Measurements from ENCODE around the gene DCAF8L1.
"Not testable (repeated sequence)": the region's sequence is repeated elsewhere in the genome, so short reads cannot be mapped to it uniquely, and the experiment has no call there.

Gene DCAF8L1

DNA sequence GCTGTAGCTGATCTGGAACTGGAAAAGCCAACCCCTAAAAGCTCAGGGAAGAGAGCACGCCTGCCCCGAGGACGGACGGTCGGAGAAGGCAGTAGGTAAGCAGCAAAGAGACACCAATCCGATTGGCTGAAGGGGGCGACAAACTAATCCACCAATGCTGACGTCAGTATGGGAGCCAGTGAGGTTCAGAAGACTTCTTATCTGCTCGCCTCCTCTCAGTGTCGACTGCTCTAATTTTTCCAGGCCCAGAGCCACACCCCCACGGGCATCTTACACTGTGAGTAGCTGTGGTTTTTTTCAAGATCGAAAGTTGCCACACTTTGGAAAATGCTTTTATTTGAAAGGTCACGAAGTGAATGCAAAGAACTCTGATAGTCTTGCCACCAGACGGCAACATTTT is at the start of gene DCAF8L1:
Gene DCAF8L1, minus strand, starts transcription at position 101 of the 400 bp plus-strand sequence. CDS start 115 bp downstream, outside the sequence.
- H3K9me3 ChIP-seq (ENCODE audit: control insufficient read depth, insufficient read depth, low read length), result peaks cover 17% of the 10 kb centered on the region; the same call in 1 of the 2 replicates
- H3K4me1 ChIP-seq (ENCODE audit: control insufficient read depth, insufficient read depth, low read length), result no peaks in the 10 kb centered on the region
- H3K27me3 ChIP-seq (ENCODE audit: control insufficient read depth, insufficient read depth, low read length), result no peaks in the 10 kb centered on the region
- no peaks in the 10 kb centered on the region for H3K36me3 ChIP-seq (ENCODE audit: control insufficient read depth, insufficient read depth, low read length)
- no peak within 1 kb of the TSS for H3K27ac ChIP-seq (ENCODE audit: low read depth, low read length)
- no peak within 1 kb of the TSS for H3K4me3 ChIP-seq (ENCODE audit: low read depth, low read length)
- H3K9ac ChIP-seq (ENCODE audit: low read depth, low read length), result no peak within 1 kb of the TSS

DNA sequence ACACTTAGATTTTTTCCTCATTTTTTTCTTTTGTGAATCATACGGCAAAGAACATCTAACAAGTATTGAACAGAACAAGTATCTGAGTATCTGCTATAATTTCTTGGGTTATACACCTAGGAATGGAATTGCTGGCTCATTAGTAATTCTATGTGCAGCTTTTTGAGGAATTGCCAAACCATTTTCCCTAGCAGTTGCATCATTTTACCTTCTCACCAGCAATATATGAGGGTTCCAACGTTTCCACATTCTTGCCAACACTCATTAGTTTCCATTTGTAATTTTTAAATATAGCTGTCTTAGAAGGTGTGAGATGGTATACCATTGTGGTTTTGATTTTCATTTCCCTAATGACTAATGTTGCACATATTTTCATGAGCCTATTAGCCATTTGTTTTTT is 41.1 kb upstream of the DCAF8L1 start:
- Histone ChIP-seq H3K27me3 (ENCODE audit: control insufficient read depth, insufficient read depth, low read length) (no peaks in the 10 kb centered on the region), H3K9ac (ENCODE audit: low read depth, low read length) (no peak overlapping the region), H3K4me1 (ENCODE audit: control insufficient read depth, insufficient read depth, low read length) (no peaks in the 10 kb centered on the region), H3K27ac (ENCODE audit: low read depth, low read length) (no peak overlapping the region), H3K9me3 (ENCODE audit: control insufficient read depth, insufficient read depth, low read length) (peaks cover 11% of the 10 kb centered on the region), H3K4me3 (ENCODE audit: low read depth, low read length) (no peak overlapping the region), H3K36me3 (ENCODE audit: control insufficient read depth, insufficient read depth, low read length) (no peaks in the 10 kb centered on the region)

DNA sequence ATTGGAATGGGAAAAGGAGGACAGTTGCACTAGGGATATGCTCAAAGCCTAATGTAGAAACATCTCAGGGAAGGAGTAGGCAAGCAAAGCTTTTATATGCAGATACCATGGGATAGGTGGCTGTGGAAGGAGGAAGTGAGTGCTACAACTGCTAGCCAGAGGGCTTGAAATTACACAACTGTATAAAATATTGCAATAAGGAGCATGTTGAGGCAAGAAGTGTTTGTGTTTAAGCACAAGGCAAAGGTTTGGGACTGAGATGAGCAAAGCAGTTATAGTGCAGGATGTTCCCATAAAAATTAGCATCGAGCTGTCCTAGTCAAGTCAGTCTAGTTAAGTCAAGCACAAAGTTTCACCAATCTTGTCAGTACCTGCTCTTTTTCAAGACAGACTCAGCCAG is 35.6 kb upstream of the DCAF8L1 start:
- peaks cover 3% of the 10 kb centered on the region; the same call in 1 of the 2 replicates for H3K9me3 ChIP-seq (ENCODE audit: control insufficient read depth, insufficient read depth, low read length)
- no peaks in the 10 kb centered on the region for H3K36me3 ChIP-seq (ENCODE audit: control insufficient read depth, insufficient read depth, low read length)
- no peaks in the 10 kb centered on the region for H3K27me3 ChIP-seq (ENCODE audit: control insufficient read depth, insufficient read depth, low read length)
- no peak overlapping the region for H3K4me3 ChIP-seq (ENCODE audit: low read depth, low read length)
- H3K27ac ChIP-seq (ENCODE audit: low read depth, low read length), result no peak overlapping the region
- no peak overlapping the region for H3K9ac ChIP-seq (ENCODE audit: low read depth, low read length)
- H3K4me1 ChIP-seq (ENCODE audit: control insufficient read depth, insufficient read depth, low read length), result no peaks in the 10 kb centered on the region

DNA sequence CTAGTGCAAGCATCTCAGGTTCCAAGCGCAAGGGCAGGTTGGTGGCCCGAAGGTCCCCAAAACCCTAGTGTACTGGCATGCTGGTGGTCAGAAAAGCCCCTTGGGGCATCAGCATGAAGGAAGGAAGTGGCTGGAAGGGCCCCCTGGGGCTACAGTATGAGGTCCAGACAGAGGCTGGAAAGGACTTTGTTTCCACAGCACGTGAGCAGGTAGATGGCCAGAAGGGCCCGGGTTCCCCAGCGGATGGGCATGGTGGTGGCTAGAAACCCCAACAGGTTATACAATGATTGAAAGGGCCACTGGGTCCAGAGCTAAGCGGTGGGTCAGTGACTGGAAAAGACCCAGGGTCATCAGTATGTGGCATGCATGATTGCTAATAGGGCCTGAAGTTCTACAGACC is 34.7 kb upstream of the DCAF8L1 start:
- H3K4me3 ChIP-seq (ENCODE audit: low read depth, low read length), result no peak overlapping the region
- H3K4me1 ChIP-seq (ENCODE audit: control insufficient read depth, insufficient read depth, low read length), result no peaks in the 10 kb centered on the region
- peaks cover 3% of the 10 kb centered on the region; the same call in 1 of the 2 replicates for H3K9me3 ChIP-seq (ENCODE audit: control insufficient read depth, insufficient read depth, low read length)
- no peak overlapping the region for H3K9ac ChIP-seq (ENCODE audit: low read depth, low read length)
- no peaks in the 10 kb centered on the region for H3K27me3 ChIP-seq (ENCODE audit: control insufficient read depth, insufficient read depth, low read length)
- H3K27ac ChIP-seq (ENCODE audit: low read depth, low read length), result no peak overlapping the region
- H3K36me3 ChIP-seq (ENCODE audit: control insufficient read depth, insufficient read depth, low read length), result no peaks in the 10 kb centered on the region

DNA sequence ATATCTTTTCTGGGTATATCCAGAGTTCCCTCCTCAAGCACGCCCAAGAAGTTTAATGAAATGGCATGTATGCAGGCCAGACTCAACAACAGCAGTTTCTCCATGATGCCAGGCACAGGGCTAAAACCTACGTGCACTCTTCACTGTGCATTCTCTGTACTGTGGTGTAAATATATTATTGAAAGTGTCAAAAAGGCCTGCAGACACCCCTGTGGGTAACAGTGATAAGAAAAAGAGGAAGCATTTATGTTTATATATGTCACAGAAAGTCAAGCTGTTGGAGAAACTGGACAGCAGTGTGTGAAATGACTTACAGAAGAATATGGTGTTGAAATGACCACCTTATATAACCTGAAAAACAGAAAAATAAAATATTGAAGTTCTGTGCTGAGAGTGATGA is 29.6 kb upstream of the DCAF8L1 start:
- H3K4me1 ChIP-seq (ENCODE audit: control insufficient read depth, insufficient read depth, low read length), result no peaks in the 10 kb centered on the region
- H3K36me3 ChIP-seq (ENCODE audit: control insufficient read depth, insufficient read depth, low read length), result no peaks in the 10 kb centered on the region
- H3K9me3 ChIP-seq (ENCODE audit: control insufficient read depth, insufficient read depth, low read length), result no peaks in the 10 kb centered on the region
- H3K27me3 ChIP-seq (ENCODE audit: control insufficient read depth, insufficient read depth, low read length), result no peaks in the 10 kb centered on the region
- H3K9ac ChIP-seq (ENCODE audit: low read depth, low read length), result no peak overlapping the region
- H3K4me3 ChIP-seq (ENCODE audit: low read depth, low read length), result no peak overlapping the region
- no peak overlapping the region for H3K27ac ChIP-seq (ENCODE audit: low read depth, low read length)

DNA sequence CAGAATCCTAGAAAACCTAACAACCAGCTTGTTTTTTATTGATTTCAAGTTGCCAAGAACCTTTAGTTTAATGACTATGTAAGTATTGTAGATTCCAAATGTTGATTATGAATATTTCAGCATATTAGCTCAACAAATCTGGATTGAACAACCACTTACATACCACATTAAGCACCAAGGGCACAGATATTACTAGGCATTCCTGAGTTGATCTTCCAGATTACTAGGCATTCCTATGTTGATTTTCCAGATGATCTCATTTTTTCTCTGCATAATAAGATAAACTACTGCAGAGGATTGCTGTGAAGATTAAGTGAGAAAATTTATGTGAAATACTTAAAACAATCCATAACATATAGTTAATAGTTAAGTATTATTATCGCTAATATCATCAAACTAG is 17.4 kb upstream of the DCAF8L1 start:
- H3K9ac ChIP-seq (ENCODE audit: low read depth, low read length), result no peak overlapping the region

DNA sequence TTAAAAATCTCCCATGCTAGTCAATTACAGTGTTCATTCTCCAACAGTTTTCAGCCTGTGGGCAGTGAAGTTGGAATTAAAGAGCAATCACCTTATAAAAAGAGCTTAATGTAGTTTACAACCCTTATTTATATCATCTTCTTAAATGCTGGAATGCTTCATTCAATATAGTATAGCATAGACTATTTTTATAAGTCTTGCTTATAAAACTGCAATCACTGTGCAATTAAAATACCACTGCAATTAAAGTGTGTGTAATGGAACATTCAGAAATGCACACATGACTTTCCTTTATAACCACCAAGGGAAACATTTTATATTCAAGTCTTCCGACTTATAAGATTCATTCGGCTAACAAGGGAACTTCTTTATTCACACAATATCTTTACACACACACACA is 16.4 kb upstream of the DCAF8L1 start:
- H3K4me3 ChIP-seq (ENCODE audit: low read depth, low read length), result no peak overlapping the region
- no peaks in the 10 kb centered on the region for H3K36me3 ChIP-seq (ENCODE audit: control insufficient read depth, insufficient read depth, low read length)
- H3K27ac ChIP-seq (ENCODE audit: low read depth, low read length), result no peak overlapping the region
- H3K9ac ChIP-seq (ENCODE audit: low read depth, low read length), result no peak overlapping the region
- H3K4me1 ChIP-seq (ENCODE audit: control insufficient read depth, insufficient read depth, low read length), result no peaks in the 10 kb centered on the region
- H3K9me3 ChIP-seq (ENCODE audit: control insufficient read depth, insufficient read depth, low read length), result no peaks in the 10 kb centered on the region
- H3K27me3 ChIP-seq (ENCODE audit: control insufficient read depth, insufficient read depth, low read length), result no peaks in the 10 kb centered on the region

More for the DNA sequence above, 17.4 kb upstream of the DCAF8L1 start:
- no peaks in the 10 kb centered on the region for H3K9me3 ChIP-seq (ENCODE audit: control insufficient read depth, insufficient read depth, low read length)
- H3K4me3 ChIP-seq (ENCODE audit: low read depth, low read length), result no peak overlapping the region
- H3K36me3 ChIP-seq (ENCODE audit: control insufficient read depth, insufficient read depth, low read length), result no peaks in the 10 kb centered on the region
- H3K27ac ChIP-seq (ENCODE audit: low read depth, low read length), result no peak overlapping the region
- H3K4me1 ChIP-seq (ENCODE audit: control insufficient read depth, insufficient read depth, low read length), result no peaks in the 10 kb centered on the region
- no peaks in the 10 kb centered on the region for H3K27me3 ChIP-seq (ENCODE audit: control insufficient read depth, insufficient read depth, low read length)

DNA sequence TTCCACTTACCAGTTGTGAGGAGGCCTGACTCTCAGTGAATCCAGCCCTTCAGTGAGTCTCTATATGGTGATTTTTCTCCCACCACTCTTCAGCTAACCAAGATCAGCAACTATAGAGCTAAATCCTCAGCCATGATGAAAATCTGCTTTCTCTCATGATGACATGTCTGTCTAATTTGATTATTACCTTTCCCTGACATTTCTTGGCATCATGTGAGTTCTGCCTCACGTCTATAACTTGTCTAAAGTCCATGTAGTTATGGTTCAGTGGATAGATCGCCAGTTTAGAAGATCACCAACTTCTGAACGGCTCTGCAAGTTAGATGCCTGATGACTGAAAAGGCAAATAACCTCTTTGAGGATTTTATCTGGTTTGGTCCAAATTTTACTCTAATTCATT is 14.9 kb upstream of the DCAF8L1 start:
- no peak overlapping the region for H3K9ac ChIP-seq (ENCODE audit: low read depth, low read length)
- no peaks in the 10 kb centered on the region for H3K4me1 ChIP-seq (ENCODE audit: control insufficient read depth, insufficient read depth, low read length)
- no peaks in the 10 kb centered on the region for H3K9me3 ChIP-seq (ENCODE audit: control insufficient read depth, insufficient read depth, low read length)
- no peaks in the 10 kb centered on the region for H3K36me3 ChIP-seq (ENCODE audit: control insufficient read depth, insufficient read depth, low read length)
- H3K4me3 ChIP-seq (ENCODE audit: low read depth, low read length), result no peak overlapping the region
- no peaks in the 10 kb centered on the region for H3K27me3 ChIP-seq (ENCODE audit: control insufficient read depth, insufficient read depth, low read length)
- no peak overlapping the region for H3K27ac ChIP-seq (ENCODE audit: low read depth, low read length)

DNA sequence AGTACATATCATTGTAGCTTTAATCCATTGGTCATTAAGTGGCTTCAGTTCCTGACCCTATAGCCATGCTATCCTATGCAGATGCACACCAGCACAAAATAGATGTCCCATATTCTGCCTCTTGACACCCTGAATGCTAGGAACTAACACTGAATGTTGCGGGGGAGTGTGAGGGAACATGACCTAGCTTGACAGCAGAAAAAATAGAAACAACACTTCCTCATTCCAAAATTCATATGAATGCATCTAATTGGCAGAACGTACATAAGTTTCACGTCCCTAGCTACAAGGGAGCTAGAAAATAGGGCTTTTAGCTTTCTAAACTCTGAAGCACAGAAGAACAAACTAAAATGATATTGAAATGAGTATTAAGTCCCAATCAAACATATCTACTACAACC is 14.4 kb upstream of the DCAF8L1 start:
- H3K4me3 ChIP-seq (ENCODE audit: low read depth, low read length), result no peak overlapping the region
- H3K27me3 ChIP-seq (ENCODE audit: control insufficient read depth, insufficient read depth, low read length), result no peaks in the 10 kb centered on the region
- H3K4me1 ChIP-seq (ENCODE audit: control insufficient read depth, insufficient read depth, low read length), result no peaks in the 10 kb centered on the region
- no peaks in the 10 kb centered on the region for H3K9me3 ChIP-seq (ENCODE audit: control insufficient read depth, insufficient read depth, low read length)
- no peak overlapping the region for H3K9ac ChIP-seq (ENCODE audit: low read depth, low read length)
- no peak overlapping the region for H3K27ac ChIP-seq (ENCODE audit: low read depth, low read length)
- no peaks in the 10 kb centered on the region for H3K36me3 ChIP-seq (ENCODE audit: control insufficient read depth, insufficient read depth, low read length)

DNA sequence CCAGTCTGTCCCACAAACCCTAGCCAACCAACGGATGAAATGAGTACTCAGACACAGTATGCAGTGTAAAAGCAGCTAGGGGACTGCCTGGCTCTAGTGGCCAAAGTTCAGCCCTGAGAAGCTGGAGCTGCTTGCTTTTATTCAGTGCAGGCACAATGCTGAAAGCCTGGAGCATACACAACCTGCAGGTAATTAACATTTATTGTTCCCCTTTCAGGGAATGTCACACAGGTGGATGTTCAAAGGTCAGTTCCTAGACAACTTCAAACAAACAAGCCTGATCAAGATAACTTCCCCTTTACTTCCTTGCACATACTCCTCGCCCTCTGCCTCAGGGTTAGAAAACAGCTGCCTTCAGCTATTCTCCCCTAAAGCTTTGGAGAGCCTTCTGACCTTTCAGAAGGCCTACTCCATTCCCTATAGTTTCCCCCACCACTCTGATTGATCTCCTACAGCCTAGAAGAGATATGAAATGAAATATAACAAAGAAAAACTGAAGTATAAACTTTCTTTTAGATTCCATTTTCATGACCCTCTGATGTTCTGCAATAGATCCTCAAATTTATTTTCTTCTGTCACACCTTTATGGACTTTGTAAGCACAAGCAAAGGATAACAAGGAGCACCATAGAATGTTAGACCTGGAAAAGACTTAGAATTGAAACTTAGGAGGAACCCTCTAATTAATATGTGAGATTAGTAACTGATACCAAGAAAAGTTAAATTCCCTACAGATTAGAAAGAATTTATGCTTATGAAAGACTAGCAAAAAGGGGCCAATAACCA is 6.8 kb upstream of the DCAF8L1 start:
- H3K27ac ChIP-seq (ENCODE audit: low read depth, low read length), result no peak overlapping the region
- H3K27me3 ChIP-seq (ENCODE audit: control insufficient read depth, insufficient read depth, low read length), result no peaks in the 10 kb centered on the region; the same call in 1 of the 2 replicates
- H3K36me3 ChIP-seq (ENCODE audit: control insufficient read depth, insufficient read depth, low read length), result no peaks in the 10 kb centered on the region
- no peaks in the 10 kb centered on the region for H3K4me1 ChIP-seq (ENCODE audit: control insufficient read depth, insufficient read depth, low read length)
- no peak overlapping the region for H3K4me3 ChIP-seq (ENCODE audit: low read depth, low read length)
- H3K9me3 ChIP-seq (ENCODE audit: control insufficient read depth, insufficient read depth, low read length), result 0 out of 2 replicates have a peak, but pooled peaks cover 2% of the 10 kb centered on the region
- H3K9ac ChIP-seq (ENCODE audit: low read depth, low read length), result no peak overlapping the region

DNA sequence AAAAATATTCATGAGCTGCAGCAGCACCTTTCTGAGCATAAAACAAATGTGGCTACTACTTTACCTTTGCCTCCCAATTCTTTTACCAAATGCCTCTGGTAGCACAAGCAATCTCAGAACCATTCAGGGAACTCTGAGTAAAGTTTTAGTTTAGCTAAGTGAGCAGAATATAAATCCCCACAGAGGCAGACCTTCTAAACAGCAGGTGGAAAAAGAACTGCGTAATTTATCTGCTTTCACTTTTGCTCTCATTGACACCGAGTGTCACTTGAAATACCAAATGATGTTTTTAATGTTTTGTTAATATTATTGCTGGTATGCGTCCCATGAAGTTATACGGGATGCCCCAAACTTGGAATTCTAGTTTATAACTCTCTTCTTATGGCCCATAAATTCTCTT is 4.3 kb downstream of the DCAF8L1 start:
- not testable (repeated sequence) for H3K27me3 ChIP-seq (ENCODE audit: control insufficient read depth, insufficient read depth, low read length); H3K36me3 ChIP-seq (ENCODE audit: control insufficient read depth, insufficient read depth, low read length)

More for the DNA sequence above, 4.3 kb downstream of the DCAF8L1 start:
- H3K9me3 ChIP-seq (ENCODE audit: control insufficient read depth, insufficient read depth, low read length), result peaks cover 11% of the 10 kb centered on the region; the same call in 1 of the 2 replicates
- H3K4me1 ChIP-seq (ENCODE audit: control insufficient read depth, insufficient read depth, low read length); H3K9ac ChIP-seq (ENCODE audit: low read depth, low read length); H3K4me3 ChIP-seq (ENCODE audit: low read depth, low read length); H3K27ac ChIP-seq (ENCODE audit: low read depth, low read length): not testable (repeated sequence)
